HG02588 (cell line): ENCODE data around the gene DET1.
"Not testable (repeated sequence)": the region's sequence is repeated elsewhere in the genome, so short reads cannot be mapped to it uniquely, and the experiment has no call there.

Experiments
- ATAC-seq: cut with Tn5 transposase; IDR thresholded peaks from one replicate; pipeline ENCODE4 v1.9.1; 2021; ENCODE audit warnings: mild to moderate bottlenecking, moderate library complexity; ENCODE audit not compliant: unreplicated experiment

Gene DET1

GRCh38 chr15:88541111-88541510, 5.4 kb downstream of the DET1 start:
- ATAC-seq = not testable (repeated sequence)

- not testable (repeated sequence) for ATAC-seq
Measured at GRCh38 chr15:88540350-88540749, 6.1 kb downstream of the DET1 start.

- no peak for ATAC-seq
Measured at GRCh38 chr15:88539441-88539840, 7.0 kb downstream of the DET1 start.

- no peak for ATAC-seq
Measured at GRCh38 chr15:88538972-88539371, 7.5 kb downstream of the DET1 start.

GRCh38 chr15:88537591-88538317, 8.7 kb downstream of the DET1 start:
- ATAC-seq = no peak

GRCh38 chr15:88535607-88536313, 10.7 kb downstream of the DET1 start:
- ATAC-seq = no peak

GRCh38 chr15:88535100-88535499, 11.4 kb downstream of the DET1 start:
- ATAC-seq = no peak

- no peak for ATAC-seq
Measured at GRCh38 chr15:88533376-88533775, 13.1 kb downstream of the DET1 start.

- ATAC-seq = no peak
Measured at GRCh38 chr15:88529021-88529630, 17.4 kb downstream of the DET1 start.

- no peak for ATAC-seq
Measured at GRCh38 chr15:88526247-88526879, 20.1 kb downstream of the DET1 start.

GRCh38 chr15:88525418-88525817, 21.1 kb downstream of the DET1 start:
- ATAC-seq = no peak

GRCh38 chr15:88524094-88524493, 22.4 kb downstream of the DET1 start:
- not testable (repeated sequence) for ATAC-seq

GRCh38 chr15:88518903-88519302, 27.6 kb downstream of the DET1 start:
- no peak for ATAC-seq

- no peak for ATAC-seq
Measured at GRCh38 chr15:88513195-88513594, 33.3 kb downstream of the DET1 start.

GRCh38 chr15:88512601-88513000, 33.9 kb downstream of the DET1 start:
- no peak for ATAC-seq

GRCh38 chr15:88512078-88512477, 34.4 kb downstream of the DET1 start:
- ATAC-seq = no peak

- ATAC-seq = no peak
Measured at GRCh38 chr15:88511161-88511560, 35.3 kb downstream of the DET1 start.

- no peak for ATAC-seq
Measured at GRCh38 chr15:88509964-88510363, 36.5 kb downstream of the DET1 start.

- no peak for ATAC-seq
Measured at GRCh38 chr15:88509321-88509720, 37.2 kb downstream of the DET1 start.

GRCh38 chr15:88506628-88507027, 39.9 kb downstream of the DET1 start:
- no peak for ATAC-seq

- no peak for ATAC-seq
Measured at GRCh38 chr15:88505721-88506120, 40.8 kb downstream of the DET1 start.

GRCh38 chr15:88504445-88504844, 42.0 kb downstream of the DET1 start:
- no peak for ATAC-seq
